Hematopoietic multipotent progenitor cell (in vitro differentiated cells): ENCODE measurements around the gene GRIFIN. TPM values are rescaled to one million over a fixed set of nuclear protein-coding genes. Genes with fewer than 3 reads are reported as not detected.
"Not testable (repeated sequence)": the region's sequence is repeated elsewhere in the genome, so short reads cannot be mapped to it uniquely, and the experiment has no call there.

Experiments
- DNase-seq, 3 donors: peaks; one replicate each; pipeline ENCODE4 v3.0.0-alpha.2; 2011 to 2015; ENCODE audit warnings: low read depth in 2 of 3, low spot score in 2 of 3
- total RNA-seq: library from RNA; depleted of rRNA; stranded (reverse); fragments of >200 nt; gene quantifications from one replicate; pipeline ENCODE4 v1.2.3, GENCODE V29; 2012

Gene GRIFIN
- total RNA-seq, 1 donor: not detected

- no peak for DNase-seq
These were observed 14.8 kb downstream of the GRIFIN start for GRCh38 chr7:2461268-2462026.

DNA sequence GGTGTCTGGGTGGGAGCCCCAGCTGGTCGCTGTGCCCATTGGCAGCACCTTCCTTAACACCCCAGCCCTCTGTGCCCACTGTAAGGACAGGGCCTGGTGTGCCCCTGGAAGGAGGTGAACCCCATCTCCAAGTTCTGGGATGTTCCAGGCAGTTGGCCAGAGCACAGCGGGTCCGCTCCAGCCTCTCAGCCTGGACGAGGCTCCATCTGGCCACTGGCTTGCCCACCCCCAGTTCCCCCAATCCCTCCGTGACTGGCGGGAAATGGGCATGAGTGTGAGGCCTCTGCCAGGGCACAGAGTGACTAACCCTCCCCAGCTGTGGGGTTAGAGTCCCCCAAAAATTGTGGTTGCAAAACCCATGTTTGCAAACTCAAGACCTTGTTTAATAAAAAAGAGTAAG lies 15.6 kb downstream of the GRIFIN start:
- no peak for DNase-seq

GRCh38 chr7:2460188-2460587 lies 16.0 kb downstream of the GRIFIN start:
- no peak for DNase-seq

- DNase-seq: no peak
These were observed 16.5 kb downstream of the GRIFIN start for GRCh38 chr7:2459674-2460073.

GRCh38 chr7:2453849-2454248 lies 22.3 kb downstream of the GRIFIN start:
- DNase-seq: not testable (repeated sequence)

- DNase-seq: no peak
These were observed 23.4 kb downstream of the GRIFIN start for GRCh38 chr7:2452643-2453270.

DNA sequence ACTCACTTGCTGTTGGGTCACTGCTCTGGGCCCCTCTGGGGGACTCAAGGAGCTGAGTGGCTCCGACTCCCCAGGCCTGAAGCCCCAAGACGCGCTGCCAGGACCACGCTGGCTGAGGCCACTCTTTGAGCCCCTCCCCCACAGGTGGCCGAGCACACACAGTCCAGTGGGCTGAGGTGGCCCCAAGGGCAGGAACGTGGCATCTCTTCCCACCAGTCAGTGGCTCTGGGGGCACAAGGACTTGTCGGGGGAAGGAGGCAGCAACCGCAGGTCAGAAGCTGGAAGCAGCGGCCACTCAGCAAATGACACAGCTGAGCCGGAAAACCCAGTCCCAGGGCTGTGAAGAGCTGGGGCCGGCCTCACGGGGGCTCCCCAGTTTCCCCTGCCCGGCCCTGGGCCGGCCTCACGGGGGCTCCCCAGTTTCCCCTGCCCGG lies 24.1 kb downstream of the GRIFIN start:
- peak in 2 of 3 donors; percentile 61 to 64 for DNase-seq

GRCh38 chr7:2451171-2452073 lies 24.8 kb downstream of the GRIFIN start:
- peak; percentile 59 to 76 (median 75) for DNase-seq

DNA sequence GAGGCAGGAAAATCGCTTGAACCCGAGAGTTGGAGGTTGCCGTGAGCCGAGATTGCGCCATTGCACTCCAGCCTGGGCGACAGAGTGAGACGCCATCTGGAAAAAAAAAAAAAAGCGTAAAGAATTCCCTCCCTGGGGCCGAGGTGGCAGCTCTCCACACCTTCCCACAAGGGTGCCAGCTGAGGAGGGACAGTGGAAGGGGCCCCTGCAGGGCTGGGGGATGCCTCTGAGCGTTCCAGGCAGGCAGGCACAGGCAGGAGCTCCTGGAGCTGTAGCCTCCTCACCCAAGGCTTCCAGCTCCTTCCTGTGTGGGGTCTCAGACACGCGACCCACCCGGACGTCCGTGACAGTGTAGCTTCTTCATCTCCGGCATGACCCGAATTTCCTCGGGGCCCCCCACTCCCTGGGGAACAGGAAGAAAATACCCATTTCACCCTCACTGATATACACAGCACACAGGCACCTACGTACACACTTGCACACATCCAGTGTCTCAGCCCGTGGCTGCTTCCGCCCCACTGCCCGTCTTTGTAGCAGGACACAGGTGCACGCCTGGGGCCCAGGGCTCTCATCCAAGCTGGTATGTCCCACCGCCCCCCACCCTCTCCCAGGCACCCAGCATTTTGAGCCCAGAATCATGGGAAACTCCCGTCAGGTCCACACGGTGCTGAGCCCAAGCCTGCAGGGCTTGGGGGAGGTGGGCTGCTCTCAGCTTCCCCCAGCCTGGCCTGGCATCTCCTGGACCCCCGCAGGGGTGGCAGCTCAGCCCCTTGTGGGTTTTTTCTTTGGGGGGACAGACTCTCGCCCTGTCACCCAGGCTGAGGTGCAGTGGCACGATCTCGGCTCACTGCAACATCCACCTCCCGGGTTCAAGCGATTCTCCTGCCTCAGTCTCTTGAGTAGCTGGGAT lies 25.7 kb downstream of the GRIFIN start:
- DNase-seq: no peak

GRCh38 chr7:2446676-2447075 lies 29.5 kb downstream of the GRIFIN start:
- DNase-seq: no peak

GRCh38 chr7:2445898-2446555 lies 30.2 kb downstream of the GRIFIN start:
- DNase-seq: no peak

DNA sequence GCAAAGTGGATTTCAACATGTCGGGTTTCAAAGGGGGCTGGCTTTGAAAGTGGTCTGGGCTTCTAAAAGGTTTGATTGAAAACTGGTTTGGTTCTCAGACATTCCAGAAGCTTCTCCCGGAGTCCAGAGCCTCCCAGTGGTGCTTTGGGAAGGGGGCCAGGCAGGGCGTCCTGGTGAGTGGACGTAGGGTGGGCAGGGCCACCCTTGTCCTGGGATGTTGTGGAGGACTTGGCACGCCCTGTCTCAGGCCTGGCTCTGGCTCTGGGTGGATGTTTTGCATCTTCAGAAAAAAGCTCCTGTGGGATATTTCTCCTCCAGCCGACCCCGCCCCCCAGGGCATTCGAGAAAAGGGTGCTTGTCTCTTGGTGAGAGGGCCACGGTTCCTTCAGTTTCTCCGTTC lies 31.2 kb downstream of the GRIFIN start:
- no peak for DNase-seq

GRCh38 chr7:2444476-2444875 lies 31.7 kb downstream of the GRIFIN start:
- no peak for DNase-seq

GRCh38 chr7:2443491-2443890 lies 32.7 kb downstream of the GRIFIN start:
- no peak for DNase-seq

DNA sequence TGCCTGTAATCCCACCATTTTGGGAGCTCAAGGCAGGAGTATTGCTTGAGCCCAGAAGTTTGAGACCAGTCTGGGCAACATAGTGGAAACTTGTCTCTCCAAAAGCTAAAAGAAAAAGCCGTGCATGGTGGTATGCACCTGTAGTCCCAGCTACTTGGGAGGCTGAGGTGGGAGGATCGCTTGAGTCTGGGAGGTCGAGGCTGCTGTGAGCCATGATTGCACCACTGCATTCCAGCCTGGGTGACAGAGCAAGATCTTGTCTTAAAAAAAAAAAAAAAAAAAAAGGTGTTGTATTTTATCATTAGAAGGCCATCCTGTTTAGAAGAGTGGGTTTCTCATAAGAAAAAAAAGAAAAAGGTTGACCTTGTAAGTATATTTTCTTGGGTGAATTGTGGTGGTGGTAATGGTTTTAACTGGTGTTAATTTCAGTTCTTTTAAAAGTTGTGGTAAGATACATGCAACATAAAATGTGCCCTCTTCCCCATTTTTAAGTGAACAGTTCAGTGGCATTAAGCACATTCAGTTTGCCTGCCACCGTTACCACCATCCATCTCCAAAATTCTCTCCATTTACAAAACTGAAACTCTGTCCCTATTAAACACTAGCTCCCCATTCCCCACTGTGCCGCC lies 34.7 kb downstream of the GRIFIN start:
- no peak for DNase-seq

DNA sequence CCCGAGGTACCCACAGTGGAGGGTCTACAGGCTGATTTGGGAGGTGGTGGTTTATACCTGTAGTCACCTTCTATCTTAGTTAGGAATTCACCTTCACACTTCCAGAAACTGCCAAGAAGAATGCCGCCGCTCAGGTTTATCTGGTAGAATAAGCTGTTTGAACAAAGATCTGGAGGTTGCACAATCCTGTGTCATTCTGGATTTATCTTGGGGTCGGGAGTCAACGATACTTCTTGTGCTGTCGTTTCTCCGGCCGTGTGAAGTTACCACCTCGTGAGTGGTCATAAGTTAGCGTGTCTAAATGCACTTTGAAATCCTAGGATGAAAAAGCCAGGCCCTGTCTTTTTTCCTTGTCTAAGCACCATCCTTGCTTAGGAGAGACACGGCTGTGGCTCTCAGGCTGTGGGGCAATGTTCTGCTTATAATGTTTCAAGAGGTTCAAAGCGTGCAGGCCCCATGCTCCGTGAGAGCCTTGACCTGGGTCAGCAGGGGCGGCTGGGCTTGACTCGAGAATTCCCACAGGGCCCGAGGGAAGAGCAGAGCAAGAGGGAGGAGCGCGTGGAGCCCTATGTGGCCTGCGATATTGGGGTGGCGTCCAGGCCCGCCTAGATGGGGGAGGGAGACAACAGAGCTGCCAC lies 35.5 kb downstream of the GRIFIN start:
- DNase-seq: no peak

- no peak for DNase-seq
These were observed 37.4 kb downstream of the GRIFIN start for GRCh38 chr7:2438775-2439174.

DNA sequence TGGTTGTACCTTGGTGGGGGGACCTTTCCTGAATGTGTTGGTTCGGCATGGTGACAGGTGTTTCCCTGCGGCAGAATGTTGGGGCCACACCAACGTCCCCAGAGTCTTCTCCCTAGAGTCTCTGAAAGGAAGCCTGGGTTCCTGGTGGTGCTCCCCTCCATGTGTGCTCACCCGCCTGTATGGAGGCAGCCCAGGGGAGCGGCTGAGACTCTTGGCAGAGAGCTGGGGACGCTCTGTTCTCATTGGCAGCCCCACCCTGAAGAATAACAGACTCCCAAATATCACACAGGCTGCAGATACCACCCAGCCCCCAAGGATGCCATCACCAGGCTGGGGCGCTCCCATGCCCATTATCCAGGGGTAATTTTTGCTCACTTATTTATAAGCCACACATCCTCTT lies 38.0 kb downstream of the GRIFIN start:
- DNase-seq: no peak
